WTC11 (cell line): ENCODE results near the gene UBE2J1. TPM values are rescaled to one million over a fixed set of nuclear protein-coding genes. Genes with fewer than 3 reads are reported as not detected.

Experiments used
- ATAC-seq: fragments of 200-7000 bp; cut with Tn5 transposase; 2 replicates; pipeline ENCODE4 v1.10.0; 2021; ENCODE audit warnings: mild to moderate bottlenecking, moderate library complexity
- CTCF ChIA-PET: fragments of 300-600 bp; sonication (Branson Sonifier 250); formaldehyde crosslinking; loops from one replicate; lab custom pipeline; 2021; ENCODE audit warnings: antibody characterized with exemption; lab: Charles Lee
- POLR2A ChIA-PET: fragments of 350-600 bp; sonication (Branson Sonifier 250); formaldehyde crosslinking; loops from one replicate; lab custom pipeline; 2021; ENCODE audit warnings: antibody characterized with exemption; lab: Charles Lee
- DNase-seq: peaks from one replicate; pipeline ENCODE4 v3.0.0; 2021; ENCODE audit warnings: low spot score
- H3K27ac Mint-ChIP-seq: 2 replicates; pipeline ENCODE4 v1.8.0; 2021; ENCODE audit warnings: mixed read lengths
- H3K27me3 Mint-ChIP-seq: 2 replicates; pipeline ENCODE4 v1.8.0; 2021; ENCODE audit warnings: low read depth, mild to moderate bottlenecking, moderate library complexity, mixed read lengths
- H3K36me3 Mint-ChIP-seq: 2 replicates; pipeline ENCODE4 v1.8.0; 2021; ENCODE audit warnings: mixed read lengths
- H3K4me1 Mint-ChIP-seq: 2 replicates; pipeline ENCODE4 v1.8.0; 2022; ENCODE audit warnings: mixed read lengths
- H3K4me3 Mint-ChIP-seq: 2 replicates; pipeline ENCODE4 v1.8.0; 2021; ENCODE audit warnings: mild to moderate bottlenecking, moderate library complexity, mixed read lengths
- H3K9me3 Mint-ChIP-seq: 2 replicates; pipeline ENCODE4 v1.8.0; 2021; ENCODE audit warnings: mixed read lengths
- CREM ChIP-seq: sonication (generic); formaldehyde crosslinking; IDR thresholded peaks from 2 replicates; pipeline ENCODE4 v1.8.1; 2022; ENCODE audit warnings: mild to moderate bottlenecking, missing genetic modification reagents, moderate library complexity
- IRF2 ChIP-seq: sonication (generic); formaldehyde crosslinking; IDR thresholded peaks from 2 replicates; pipeline ENCODE4 v1.8.0; 2022; ENCODE audit warnings: low read depth, missing genetic modification reagents, borderline replicate concordance
- JAZF1 ChIP-seq: fragments of 250-450 bp; sonication (Bioruptor Pico); IDR thresholded peaks from 2 replicates; pipeline ENCODE4 v1.9.0; 2021; ENCODE audit warnings: moderate library complexity, mild to moderate bottlenecking, inconsistent platforms
- NFE2L1 ChIP-seq: sonication (generic); formaldehyde crosslinking; IDR thresholded peaks from 2 replicates; pipeline ENCODE4 v1.8.1; 2023; ENCODE audit warnings: missing genetic modification reagents
- OVOL2 ChIP-seq: fragments of 250-450 bp; sonication (Bioruptor Pico); IDR thresholded peaks from 2 replicates; pipeline ENCODE4 v1.9.0; 2021; ENCODE audit warnings: mild to moderate bottlenecking, borderline replicate concordance
- PRRX2 ChIP-seq: fragments of 250-450 bp; sonication (Bioruptor Pico); IDR thresholded peaks from 2 replicates; pipeline ENCODE4 v1.8.0; 2021; ENCODE audit warnings: mild to moderate bottlenecking
- SMAD3 ChIP-seq: sonication (generic); formaldehyde crosslinking; IDR thresholded peaks from 2 replicates; pipeline ENCODE4 v1.8.0; 2022; ENCODE audit warnings: missing genetic modification reagents, mild to moderate bottlenecking, borderline replicate concordance
- ZBTB21 ChIP-seq: sonication (generic); formaldehyde crosslinking; IDR thresholded peaks from 2 replicates; pipeline ENCODE4 v1.8.1; 2023; ENCODE audit warnings: mild to moderate bottlenecking, missing genetic modification reagents, borderline replicate concordance
- ZNF232 ChIP-seq: sonication (generic); formaldehyde crosslinking; IDR thresholded peaks from 2 replicates; pipeline ENCODE4 v1.8.0; 2022; ENCODE audit warnings: mild to moderate bottlenecking, missing genetic modification reagents
- total RNA-seq: library from RNA; stranded (reverse); gene quantifications from 3 replicates; pipeline ENCODE4 v1.2.3, GENCODE V29; 2021
- TF ChIP-seq, protein P1 (sequence below): fragments of 250-450 bp; sonication (Bioruptor Pico); IDR thresholded peaks from 2 replicates; pipeline ENCODE4 v1.9.0; 2021; ENCODE audit warnings: mild to moderate bottlenecking, borderline replicate concordance
- TF ChIP-seq, protein P2 (sequence below): sonication (generic); formaldehyde crosslinking; IDR thresholded peaks from 2 replicates; pipeline ENCODE4 v1.8.1; 2022; ENCODE audit warnings: low read depth, mild to moderate bottlenecking, moderate library complexity, missing genetic modification reagents, borderline replicate concordance
- TF ChIP-seq, protein P3 (sequence below): fragments of 200-600 bp; IDR thresholded peaks from 2 replicates; pipeline ENCODE4 v1.8.0; 2022; ENCODE audit warnings: antibody characterized with exemption
- TF ChIP-seq, protein P4 (sequence below): fragments of 250-450 bp; sonication (Bioruptor Pico); IDR thresholded peaks from 2 replicates; pipeline ENCODE4 v1.9.0; 2021; ENCODE audit warnings: mild to moderate bottlenecking
- TF ChIP-seq, protein P5 (sequence below): sonication (generic); formaldehyde crosslinking; IDR thresholded peaks from 2 replicates; pipeline ENCODE4 v1.8.1; 2022; ENCODE audit warnings: missing genetic modification reagents, borderline replicate concordance
- TF ChIP-seq, protein P6 (sequence below): sonication (generic); formaldehyde crosslinking; IDR thresholded peaks from 2 replicates; pipeline ENCODE4 v1.8.1; 2023; ENCODE audit warnings: mild to moderate bottlenecking, missing genetic modification reagents
- TF ChIP-seq, protein P7 (sequence below): sonication (generic); formaldehyde crosslinking; IDR thresholded peaks from 2 replicates; pipeline ENCODE4 v1.8.1; 2023; ENCODE audit warnings: mild to moderate bottlenecking, missing genetic modification reagents, moderate library complexity

The UBE2J1 gene
- total RNA-seq, 1 experiment from 2014 or later: 12.3 TPM

DNA sequence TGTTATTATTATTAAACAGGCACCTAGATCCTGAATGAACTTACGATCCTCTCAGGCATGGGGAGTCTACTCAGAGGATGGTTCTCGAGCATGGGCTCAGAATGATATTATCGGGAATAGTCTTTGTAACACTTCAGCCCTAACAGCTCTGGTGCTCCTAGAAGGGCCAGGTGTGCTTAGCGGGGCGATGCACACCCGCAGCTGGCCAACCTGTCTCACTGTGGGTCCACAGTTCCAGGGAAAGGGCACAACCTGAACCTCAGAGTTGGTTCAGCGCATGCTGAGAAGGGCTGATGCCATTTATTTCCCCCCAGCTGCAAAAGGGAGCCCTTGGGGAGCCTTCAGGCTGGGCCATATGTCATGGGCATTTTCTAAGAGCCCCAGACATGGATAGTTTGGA is 33.3 kb upstream of the UBE2J1 start:
- Mint-ChIP-seq H3K27ac (no peak overlapping the region), H3K9me3 (no peaks in the 10 kb centered on the region; the same call in 1 of the 2 replicates), H3K36me3 (peaks cover 5% of the 10 kb centered on the region), H3K4me1 (peaks cover 3% of the 10 kb centered on the region), H3K27me3 (no peaks in the 10 kb centered on the region), H3K4me3 (no peak overlapping the region)
- DNase-seq (no peak), ATAC-seq (no peak)
- ChIA-PET CTCF (interaction anchor here (1.6 kb wide), 1 partner anchor 14 kb away, joined by 7 read pairs; no protein-coding TSS in a partner anchor), POLR2A (no interaction called here)
- no peak for TF ChIP-seq NFE2L1 (CRISPR knock-in tag)
- TF ChIP-seq ZNF232 (CRISPR knock-in tag): no peak
- TF ChIP-seq, protein P1, sequence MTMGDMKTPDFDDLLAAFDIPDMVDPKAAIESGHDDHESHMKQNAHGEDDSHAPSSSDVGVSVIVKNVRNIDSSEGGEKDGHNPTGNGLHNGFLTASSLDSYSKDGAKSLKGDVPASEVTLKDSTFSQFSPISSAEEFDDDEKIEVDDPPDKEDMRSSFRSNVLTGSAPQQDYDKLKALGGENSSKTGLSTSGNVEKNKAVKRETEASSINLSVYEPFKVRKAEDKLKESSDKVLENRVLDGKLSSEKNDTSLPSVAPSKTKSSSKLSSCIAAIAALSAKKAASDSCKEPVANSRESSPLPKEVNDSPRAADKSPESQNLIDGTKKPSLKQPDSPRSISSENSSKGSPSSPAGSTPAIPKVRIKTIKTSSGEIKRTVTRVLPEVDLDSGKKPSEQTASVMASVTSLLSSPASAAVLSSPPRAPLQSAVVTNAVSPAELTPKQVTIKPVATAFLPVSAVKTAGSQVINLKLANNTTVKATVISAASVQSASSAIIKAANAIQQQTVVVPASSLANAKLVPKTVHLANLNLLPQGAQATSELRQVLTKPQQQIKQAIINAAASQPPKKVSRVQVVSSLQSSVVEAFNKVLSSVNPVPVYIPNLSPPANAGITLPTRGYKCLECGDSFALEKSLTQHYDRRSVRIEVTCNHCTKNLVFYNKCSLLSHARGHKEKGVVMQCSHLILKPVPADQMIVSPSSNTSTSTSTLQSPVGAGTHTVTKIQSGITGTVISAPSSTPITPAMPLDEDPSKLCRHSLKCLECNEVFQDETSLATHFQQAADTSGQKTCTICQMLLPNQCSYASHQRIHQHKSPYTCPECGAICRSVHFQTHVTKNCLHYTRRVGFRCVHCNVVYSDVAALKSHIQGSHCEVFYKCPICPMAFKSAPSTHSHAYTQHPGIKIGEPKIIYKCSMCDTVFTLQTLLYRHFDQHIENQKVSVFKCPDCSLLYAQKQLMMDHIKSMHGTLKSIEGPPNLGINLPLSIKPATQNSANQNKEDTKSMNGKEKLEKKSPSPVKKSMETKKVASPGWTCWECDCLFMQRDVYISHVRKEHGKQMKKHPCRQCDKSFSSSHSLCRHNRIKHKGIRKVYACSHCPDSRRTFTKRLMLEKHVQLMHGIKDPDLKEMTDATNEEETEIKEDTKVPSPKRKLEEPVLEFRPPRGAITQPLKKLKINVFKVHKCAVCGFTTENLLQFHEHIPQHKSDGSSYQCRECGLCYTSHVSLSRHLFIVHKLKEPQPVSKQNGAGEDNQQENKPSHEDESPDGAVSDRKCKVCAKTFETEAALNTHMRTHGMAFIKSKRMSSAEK (CRISPR knock-in tag): no peak
- TF ChIP-seq, protein P2, sequence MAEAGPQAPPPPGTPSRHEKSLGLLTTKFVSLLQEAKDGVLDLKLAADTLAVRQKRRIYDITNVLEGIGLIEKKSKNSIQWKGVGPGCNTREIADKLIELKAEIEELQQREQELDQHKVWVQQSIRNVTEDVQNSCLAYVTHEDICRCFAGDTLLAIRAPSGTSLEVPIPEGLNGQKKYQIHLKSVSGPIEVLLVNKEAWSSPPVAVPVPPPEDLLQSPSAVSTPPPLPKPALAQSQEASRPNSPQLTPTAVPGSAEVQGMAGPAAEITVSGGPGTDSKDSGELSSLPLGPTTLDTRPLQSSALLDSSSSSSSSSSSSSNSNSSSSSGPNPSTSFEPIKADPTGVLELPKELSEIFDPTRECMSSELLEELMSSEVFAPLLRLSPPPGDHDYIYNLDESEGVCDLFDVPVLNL (CRISPR knock-in tag): no peak
- TF ChIP-seq ZBTB21 (CRISPR knock-in tag): no peak
- TF ChIP-seq, protein P3, sequence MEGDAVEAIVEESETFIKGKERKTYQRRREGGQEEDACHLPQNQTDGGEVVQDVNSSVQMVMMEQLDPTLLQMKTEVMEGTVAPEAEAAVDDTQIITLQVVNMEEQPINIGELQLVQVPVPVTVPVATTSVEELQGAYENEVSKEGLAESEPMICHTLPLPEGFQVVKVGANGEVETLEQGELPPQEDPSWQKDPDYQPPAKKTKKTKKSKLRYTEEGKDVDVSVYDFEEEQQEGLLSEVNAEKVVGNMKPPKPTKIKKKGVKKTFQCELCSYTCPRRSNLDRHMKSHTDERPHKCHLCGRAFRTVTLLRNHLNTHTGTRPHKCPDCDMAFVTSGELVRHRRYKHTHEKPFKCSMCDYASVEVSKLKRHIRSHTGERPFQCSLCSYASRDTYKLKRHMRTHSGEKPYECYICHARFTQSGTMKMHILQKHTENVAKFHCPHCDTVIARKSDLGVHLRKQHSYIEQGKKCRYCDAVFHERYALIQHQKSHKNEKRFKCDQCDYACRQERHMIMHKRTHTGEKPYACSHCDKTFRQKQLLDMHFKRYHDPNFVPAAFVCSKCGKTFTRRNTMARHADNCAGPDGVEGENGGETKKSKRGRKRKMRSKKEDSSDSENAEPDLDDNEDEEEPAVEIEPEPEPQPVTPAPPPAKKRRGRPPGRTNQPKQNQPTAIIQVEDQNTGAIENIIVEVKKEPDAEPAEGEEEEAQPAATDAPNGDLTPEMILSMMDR: no peak
- TF ChIP-seq PRRX2 (CRISPR knock-in tag): no peak
- TF ChIP-seq SMAD3 (CRISPR knock-in tag): no peak
- TF ChIP-seq, protein P4, sequence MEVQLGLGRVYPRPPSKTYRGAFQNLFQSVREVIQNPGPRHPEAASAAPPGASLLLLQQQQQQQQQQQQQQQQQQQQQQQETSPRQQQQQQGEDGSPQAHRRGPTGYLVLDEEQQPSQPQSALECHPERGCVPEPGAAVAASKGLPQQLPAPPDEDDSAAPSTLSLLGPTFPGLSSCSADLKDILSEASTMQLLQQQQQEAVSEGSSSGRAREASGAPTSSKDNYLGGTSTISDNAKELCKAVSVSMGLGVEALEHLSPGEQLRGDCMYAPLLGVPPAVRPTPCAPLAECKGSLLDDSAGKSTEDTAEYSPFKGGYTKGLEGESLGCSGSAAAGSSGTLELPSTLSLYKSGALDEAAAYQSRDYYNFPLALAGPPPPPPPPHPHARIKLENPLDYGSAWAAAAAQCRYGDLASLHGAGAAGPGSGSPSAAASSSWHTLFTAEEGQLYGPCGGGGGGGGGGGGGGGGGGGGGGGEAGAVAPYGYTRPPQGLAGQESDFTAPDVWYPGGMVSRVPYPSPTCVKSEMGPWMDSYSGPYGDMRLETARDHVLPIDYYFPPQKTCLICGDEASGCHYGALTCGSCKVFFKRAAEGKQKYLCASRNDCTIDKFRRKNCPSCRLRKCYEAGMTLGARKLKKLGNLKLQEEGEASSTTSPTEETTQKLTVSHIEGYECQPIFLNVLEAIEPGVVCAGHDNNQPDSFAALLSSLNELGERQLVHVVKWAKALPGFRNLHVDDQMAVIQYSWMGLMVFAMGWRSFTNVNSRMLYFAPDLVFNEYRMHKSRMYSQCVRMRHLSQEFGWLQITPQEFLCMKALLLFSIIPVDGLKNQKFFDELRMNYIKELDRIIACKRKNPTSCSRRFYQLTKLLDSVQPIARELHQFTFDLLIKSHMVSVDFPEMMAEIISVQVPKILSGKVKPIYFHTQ: no peak
- TF ChIP-seq, protein P5, sequence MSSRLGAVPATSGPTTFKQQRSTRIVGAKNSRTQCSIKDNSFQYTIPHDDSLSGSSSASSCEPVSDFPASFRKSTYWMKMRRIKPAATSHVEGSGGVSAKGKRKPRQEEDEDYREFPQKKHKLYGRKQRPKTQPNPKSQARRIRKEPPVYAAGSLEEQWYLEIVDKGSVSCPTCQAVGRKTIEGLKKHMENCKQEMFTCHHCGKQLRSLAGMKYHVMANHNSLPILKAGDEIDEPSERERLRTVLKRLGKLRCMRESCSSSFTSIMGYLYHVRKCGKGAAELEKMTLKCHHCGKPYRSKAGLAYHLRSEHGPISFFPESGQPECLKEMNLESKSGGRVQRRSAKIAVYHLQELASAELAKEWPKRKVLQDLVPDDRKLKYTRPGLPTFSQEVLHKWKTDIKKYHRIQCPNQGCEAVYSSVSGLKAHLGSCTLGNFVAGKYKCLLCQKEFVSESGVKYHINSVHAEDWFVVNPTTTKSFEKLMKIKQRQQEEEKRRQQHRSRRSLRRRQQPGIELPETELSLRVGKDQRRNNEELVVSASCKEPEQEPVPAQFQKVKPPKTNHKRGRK (CRISPR knock-in tag): no peak

DNA sequence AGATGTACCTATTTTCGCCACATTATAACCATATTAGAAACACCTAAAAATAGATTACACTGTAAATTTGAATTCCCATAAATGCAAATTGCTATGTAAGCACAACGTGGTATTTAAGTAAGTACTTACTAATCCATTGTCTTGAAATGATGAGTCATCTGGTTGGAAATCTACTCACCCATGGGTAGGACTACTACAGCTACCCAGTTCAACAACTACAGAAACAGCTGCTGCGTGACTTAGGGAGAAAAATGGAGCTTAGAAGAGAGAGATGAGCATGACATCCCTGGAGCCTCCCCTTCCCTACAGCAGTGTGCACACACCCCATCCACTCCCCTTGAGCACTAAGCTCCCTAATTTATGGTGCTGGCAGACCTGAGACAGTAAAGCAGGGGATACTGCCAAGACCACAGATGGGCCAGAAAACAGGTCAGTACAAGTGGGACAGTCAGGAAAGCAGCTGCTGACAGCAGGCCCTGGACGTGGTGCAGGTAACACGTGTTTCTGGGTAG is 32.7 kb upstream of the UBE2J1 start:
- no peak overlapping the region; the same call in 1 of the 2 replicates for H3K27ac Mint-ChIP-seq
- POLR2A ChIA-PET: no interaction called here
- no peak for TF ChIP-seq CREM (CRISPR knock-in tag)
- TF ChIP-seq OVOL2 (CRISPR knock-in tag): no peak
- TF ChIP-seq JAZF1: no peak
- TF ChIP-seq, protein P5 (CRISPR knock-in tag): no peak
- TF ChIP-seq, protein P6, sequence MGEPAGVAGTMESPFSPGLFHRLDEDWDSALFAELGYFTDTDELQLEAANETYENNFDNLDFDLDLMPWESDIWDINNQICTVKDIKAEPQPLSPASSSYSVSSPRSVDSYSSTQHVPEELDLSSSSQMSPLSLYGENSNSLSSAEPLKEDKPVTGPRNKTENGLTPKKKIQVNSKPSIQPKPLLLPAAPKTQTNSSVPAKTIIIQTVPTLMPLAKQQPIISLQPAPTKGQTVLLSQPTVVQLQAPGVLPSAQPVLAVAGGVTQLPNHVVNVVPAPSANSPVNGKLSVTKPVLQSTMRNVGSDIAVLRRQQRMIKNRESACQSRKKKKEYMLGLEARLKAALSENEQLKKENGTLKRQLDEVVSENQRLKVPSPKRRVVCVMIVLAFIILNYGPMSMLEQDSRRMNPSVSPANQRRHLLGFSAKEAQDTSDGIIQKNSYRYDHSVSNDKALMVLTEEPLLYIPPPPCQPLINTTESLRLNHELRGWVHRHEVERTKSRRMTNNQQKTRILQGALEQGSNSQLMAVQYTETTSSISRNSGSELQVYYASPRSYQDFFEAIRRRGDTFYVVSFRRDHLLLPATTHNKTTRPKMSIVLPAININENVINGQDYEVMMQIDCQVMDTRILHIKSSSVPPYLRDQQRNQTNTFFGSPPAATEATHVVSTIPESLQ: no peak
- TF ChIP-seq, protein P7, sequence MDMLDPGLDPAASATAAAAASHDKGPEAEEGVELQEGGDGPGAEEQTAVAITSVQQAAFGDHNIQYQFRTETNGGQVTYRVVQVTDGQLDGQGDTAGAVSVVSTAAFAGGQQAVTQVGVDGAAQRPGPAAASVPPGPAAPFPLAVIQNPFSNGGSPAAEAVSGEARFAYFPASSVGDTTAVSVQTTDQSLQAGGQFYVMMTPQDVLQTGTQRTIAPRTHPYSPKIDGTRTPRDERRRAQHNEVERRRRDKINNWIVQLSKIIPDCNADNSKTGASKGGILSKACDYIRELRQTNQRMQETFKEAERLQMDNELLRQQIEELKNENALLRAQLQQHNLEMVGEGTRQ (CRISPR knock-in tag): no peak
- no peak for TF ChIP-seq PRRX2 (CRISPR knock-in tag)
- no peak for TF ChIP-seq IRF2
- TF ChIP-seq, all 79 proteins: peak for 0
- CTCF ChIA-PET: interaction anchor here (0.6 to 1.6 kb wide), 3 partner anchors 10 to 35 kb away, joined by 3 to 7 read pairs (median 4); no protein-coding TSS in a partner anchor
- ATAC-seq: no peak
- Mint-ChIP-seq H3K27me3 (no peaks in the 10 kb centered on the region), H3K36me3 (peaks cover 5% of the 10 kb centered on the region), H3K4me3 (no peak overlapping the region), H3K4me1 (peaks cover 3% of the 10 kb centered on the region), H3K9me3 (no peaks in the 10 kb centered on the region)
- DNase-seq: no peak
